Activated CD4-positive, CD25-positive, alpha-beta regulatory T cell (primary cell): ENCODE results near the gene TRPV2.

ENCODE experiments used
- DNase-seq, 4 experiments: peaks; one replicate each; lab custom pipeline; 2025; lab: John Stamatoyannopoulos, UW

TRPV2 gene

GRCh38 chr17:16455997-16456741 lies 40.8 kb downstream of the TRPV2 start:
- no peak for DNase-seq

- DNase-seq: no peak
Observed at GRCh38 chr17:16456742-16457316, 41.5 kb downstream of the TRPV2 start.

GRCh38 chr17:16459271-16459670 lies 43.9 kb downstream of the TRPV2 start:
- DNase-seq: no peak

DNA sequence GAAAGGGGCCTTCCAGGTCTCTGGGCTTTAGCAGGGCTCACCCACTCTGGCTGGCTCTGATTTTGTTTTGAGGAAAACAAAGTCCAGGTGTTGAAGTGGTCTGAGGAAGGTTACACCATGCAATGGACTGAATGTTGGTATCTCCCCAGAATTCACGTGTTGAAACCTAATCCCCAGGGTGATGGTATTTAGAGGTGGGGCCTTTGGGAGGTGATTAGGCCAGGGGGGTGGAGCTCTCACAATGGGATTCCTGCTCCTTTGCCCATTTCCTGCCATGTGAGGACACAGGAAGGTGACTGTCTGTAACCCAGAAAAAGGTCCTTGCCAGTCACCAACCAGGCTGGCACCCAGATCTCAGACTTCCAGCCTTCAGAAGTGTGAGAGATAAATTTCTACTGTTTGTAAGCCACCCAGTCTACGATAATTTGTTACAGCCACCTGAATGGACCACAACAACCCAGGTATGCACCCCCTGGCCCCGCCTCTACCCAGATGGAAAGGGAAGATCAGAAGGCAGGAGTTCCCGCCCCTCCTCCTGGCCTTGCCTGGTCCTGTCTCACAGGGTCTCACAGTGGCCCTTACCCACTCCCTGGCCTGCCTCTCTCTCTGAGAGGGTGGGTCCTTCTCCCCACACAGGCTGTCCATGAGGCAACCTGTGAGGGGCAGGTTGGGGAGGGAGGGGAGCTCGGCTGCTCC lies 44.6 kb downstream of the TRPV2 start:
- no peak for DNase-seq

DNA sequence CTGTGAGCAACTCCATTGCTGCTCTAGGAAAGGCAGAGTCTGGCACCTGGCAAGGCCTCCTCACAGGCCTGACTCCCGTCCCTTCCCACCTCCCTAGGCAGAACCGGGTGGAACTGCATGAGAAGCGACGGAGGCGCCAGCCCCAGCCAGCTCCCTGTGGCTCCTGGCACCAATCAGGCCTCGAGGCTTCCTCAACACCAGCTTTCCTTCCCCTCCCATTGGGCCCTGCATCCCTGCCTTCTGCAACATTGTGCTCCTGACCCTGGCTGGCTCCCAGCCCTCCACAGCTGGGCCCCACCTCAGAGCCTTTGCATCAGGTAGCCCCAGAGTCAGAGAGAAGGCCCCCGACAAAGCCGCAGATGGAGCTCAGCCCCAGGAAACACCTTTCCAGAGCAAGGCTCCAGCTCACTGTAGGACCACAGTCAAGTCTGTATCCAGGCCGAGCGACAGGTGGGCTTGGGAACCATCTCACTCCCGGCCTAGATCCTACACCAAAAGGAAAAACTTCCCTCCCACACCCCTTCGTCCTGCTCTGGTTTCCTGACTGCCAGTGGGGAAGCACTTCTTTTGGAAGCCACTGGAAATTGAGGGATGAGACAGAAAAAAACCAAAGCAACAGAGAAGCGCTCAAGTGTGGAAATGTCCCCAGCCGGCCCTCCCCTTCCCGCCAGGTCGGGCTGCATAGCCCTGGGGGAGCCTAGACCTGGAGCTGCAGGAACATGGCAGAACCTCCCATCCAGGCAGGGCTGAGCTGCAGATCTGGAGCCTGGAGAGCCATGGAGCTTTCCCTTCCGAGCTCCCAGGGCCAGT lies 45.6 kb downstream of the TRPV2 start:
- no peak for DNase-seq

GRCh38 chr17:16461606-16461866 lies 46.2 kb downstream of the TRPV2 start:
- no peak for DNase-seq

DNA sequence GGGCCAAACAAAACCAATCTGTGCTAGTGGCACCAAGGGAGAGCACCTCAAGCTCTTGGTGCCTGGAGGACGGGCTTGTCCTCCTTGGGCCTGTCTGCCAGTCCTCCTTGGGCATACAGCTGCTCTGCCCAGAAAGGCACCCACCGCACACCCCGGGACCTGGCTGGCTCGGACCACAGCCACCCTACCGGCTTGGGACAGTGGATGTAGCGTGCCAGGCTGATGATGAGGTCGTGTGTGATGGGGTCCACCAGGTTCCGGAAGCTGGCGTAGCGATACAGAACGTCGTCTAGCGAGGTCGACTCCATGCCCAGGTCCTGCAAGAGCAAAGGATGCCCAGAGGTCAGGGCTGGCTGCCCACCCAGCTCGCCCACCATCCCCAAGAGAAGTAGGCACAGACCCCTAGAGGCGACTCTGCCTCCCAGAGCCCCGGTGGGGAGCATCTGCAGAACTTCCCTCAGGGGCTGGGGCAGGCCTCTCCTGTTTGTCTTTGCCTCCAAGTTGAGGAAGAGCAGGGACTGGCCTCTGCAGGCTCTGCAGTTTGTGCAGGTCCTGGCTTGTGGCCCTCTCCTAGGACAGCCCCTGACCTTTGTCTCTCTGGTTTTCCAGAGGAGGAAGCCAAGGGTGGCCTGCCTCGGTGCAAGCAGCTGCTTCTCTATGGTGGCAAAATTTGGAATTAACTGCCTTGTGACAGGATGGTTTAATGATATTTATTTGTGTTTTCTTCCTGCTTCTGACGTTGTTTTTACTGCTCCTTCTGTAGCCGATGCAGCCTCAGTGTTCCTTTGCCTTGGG lies 46.9 kb downstream of the TRPV2 start:
- DNase-seq: no peak

DNA sequence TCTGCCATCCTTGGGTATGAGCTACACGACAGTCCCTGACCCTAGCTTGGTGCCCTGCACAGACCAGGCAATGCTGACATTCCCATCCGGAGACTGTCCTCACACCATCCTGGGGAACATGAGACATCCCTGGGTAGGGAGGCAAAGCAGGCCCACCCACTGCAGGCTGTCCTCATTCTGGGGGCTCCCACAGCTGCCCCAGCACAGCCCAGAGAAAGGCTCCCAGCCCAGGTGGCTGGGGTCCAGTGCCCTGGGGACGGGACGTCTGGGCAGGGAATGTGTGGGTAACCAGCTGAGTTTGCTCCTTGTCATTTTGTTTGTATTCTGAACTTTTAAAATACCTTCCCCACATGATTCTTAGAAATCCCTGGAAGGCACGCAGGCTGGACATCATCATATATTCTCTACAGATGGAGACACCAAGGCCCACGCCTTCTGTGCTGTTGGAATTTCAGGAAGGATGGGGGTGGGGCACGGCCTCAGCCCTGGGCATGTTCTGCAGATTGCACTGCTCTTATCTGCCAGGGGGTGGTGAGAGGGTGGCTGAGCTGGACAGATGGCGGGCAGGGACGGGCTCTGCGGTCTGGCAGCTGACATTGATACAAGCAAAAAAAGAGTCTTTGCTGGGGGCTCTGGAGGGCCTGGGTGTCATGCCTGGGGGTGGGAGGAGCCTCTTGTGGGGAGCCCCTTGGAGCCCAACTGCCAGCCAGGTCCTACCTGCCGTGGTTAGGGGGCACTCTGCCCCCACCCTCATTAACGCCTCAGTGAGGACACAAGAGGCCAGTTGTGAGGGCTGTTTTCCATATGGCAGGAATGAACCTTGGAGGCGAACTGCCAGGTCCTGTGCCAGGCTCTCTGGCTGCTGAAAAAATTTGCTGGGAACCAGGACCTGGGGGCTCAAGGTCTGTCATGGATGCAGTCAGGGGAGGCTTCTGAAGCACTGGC lies 48.3 kb downstream of the TRPV2 start:
- DNase-seq: no peak

DNA sequence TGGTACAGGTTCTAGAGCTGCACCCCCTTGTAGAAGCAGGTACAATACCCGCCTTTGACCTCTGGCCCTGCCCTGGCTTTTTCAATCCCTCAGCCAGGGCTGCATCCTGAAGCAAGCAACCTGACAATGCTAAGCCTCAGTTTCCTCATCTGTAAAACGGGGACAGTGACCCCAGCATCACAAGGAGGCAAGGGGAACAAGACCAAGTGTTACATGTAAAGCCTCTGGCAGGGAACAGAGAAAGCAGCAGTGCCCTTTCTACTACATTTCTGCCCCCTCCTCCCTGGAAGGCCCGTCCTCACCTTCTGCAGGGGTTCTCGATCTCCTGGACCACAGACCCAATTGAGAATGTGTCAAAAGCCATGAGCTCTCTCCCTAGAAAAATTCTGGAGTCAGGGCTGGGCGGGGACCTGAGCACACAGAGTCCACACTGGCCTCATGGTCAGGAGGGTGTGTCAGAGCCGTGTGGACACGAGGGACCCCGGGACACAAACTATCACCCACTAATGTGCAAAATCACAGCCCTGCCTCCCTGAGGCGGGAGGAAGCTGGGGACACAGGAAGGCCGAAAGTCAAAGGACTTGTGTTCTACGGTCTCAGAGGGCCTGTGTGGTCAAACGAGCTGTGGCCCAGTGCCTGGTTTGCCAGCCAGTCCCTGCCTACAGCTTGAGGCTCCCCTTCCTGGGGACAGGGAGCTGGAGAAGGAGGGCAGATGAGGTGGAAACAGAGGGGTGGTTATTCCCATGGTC lies 49.1 kb downstream of the TRPV2 start:
- DNase-seq: no peak

- DNase-seq: no peak
Observed at GRCh38 chr17:16465052-16465312, 49.6 kb downstream of the TRPV2 start.

DNA sequence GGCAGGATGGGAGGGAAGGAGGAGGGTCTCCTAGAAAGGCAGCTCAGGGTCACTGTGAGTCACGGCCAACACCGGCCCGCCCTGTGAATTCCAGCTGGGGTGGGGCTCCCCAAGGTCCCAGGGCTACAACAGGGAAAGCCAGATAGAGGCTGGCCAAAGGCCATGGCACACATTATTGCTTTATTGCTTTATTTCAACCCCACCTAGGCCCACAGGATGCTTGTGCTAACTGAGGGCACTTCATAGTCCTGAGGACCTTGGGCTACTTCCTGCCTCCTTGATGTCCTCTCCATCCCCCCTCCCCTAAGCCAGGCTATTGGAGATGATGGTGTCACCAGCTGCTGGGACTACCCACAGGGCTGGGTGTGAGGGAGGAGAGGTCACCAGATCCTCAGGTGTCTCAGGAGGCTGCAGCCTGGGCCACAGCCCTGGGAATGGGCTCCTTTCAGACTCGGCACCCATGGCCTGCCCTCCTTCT lies 50.5 kb downstream of the TRPV2 start:
- DNase-seq: no peak

GRCh38 chr17:16466407-16466806 lies 51.0 kb downstream of the TRPV2 start:
- DNase-seq: no peak

DNA sequence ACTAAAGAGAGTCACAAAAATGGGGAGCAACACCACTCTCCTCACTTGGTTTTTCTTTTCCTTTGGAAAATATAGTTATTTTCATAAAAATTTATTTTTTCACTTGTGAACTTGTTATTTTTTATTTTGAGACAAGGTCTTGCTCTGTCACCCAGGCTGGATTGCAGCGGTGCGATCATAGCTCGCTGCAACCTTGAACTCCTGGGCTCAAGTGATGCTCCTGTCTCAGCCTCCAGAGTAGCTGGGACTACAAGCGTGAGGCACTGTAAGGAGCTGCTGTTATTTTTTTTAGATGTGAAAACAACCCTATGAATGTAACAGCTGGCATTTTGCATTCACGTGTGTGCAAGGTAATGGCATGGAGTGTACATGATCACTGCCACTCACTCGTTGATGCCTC lies 51.7 kb downstream of the TRPV2 start:
- no peak for DNase-seq

DNA sequence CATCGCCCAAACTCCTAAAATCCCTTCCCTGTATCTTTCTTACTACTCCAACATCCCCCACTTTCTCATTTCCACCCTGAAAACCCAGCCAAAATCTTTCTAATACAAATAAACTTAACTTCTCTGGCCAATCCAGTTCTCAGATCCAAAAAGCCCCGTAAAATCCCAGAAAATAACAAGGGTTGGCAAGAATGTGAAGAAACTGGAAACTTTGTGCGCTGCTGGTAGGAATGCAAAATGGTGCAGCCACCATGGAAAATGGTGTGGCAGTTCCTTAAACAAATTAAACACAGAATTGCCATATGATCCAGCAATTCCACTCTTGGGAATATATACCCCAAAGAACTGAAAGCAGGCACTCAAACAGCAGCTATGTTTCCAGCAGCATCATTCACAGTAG lies 52.5 kb downstream of the TRPV2 start:
- no peak for DNase-seq

DNA sequence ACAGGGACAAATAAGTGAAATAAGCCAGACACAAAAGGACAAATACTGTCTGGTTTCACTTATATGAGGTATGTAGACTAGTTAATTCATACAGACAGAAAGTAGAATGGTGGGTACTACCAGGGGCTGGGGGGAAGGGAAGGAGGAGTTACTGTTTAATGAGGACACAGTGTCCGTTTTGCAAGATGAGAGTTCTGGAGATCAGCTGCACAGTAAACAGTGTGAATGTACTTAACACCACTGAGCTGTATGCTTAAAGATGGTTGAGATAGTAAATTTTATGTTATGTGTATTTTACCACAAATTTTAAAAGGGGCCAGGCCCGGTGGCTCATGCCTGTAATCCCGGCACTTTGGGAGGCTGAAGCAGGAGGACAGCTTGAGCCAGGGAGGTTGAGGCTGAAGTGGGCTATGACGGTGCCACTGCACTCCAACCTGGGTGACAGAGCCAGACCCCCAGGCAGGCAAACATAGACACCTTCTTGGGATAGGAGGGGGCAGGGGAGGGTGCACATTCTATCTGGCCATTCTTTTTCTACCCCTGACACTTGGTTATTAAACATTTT lies 53.1 kb downstream of the TRPV2 start:
- no peak for DNase-seq

- no peak for DNase-seq
Observed at GRCh38 chr17:16470265-16470664, 54.9 kb downstream of the TRPV2 start.

GRCh38 chr17:16471295-16471694 lies 55.9 kb downstream of the TRPV2 start:
- no peak for DNase-seq

GRCh38 chr17:16472539-16472938 lies 57.2 kb downstream of the TRPV2 start:
- DNase-seq: no peak

- no peak for DNase-seq
Observed at GRCh38 chr17:16473044-16474011, 58.0 kb downstream of the TRPV2 start.
